ENCODE measurements around the gene YEATS2. TPM values are rescaled to one million over a fixed set of nuclear protein-coding genes. Genes with fewer than 3 reads are reported as not detected.

The YEATS2 gene
- polyA plus RNA-seq, 1 of the 3 experiments (the other 2 are of a cell fraction), result 19.9 TPM

DNA sequence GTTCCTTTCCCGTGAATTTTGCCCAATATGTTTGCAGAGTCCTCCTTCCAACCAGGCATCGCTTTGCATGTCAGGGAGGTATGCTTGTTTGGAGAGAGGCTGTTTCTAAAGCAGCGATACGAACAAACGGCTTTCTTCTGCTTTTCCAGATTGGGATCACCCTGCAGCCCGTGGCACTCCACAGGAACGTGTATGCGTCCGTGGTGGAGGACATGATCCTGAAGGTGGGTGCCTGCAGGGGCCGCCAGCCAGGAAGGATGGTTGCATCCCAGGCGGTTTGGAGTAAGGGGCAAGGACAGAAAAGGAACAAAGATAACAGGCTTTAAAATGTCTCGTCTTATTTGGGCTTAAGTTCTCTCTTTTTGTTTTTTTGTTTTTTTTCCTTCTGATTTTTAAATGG, 110.3 kb downstream of the YEATS2 start:
- Histone ChIP-seq H2AFZ (ENCODE audit: low read depth) (no peak overlapping the region), H3K79me2 (ENCODE audit: insufficient read depth) (no peaks in the 10 kb centered on the region), H3K27ac (ENCODE audit: low read depth in 2 of 2, low read length in 1 of 2) (no peak overlapping the region), H3K9me3 (no peaks in the 10 kb centered on the region), H3K36me3 (replicated peaks in 1 of 2; ENCODE audit: control insufficient read depth in 1 of 2, insufficient read depth in 2 of 2, low read length in 1 of 2) (peaks cover 38 to 81% of the 10 kb centered on the region in 2 experiments), H3K9me2 (no peaks in the 10 kb centered on the region), H3F3A (replicated peaks; ENCODE audit: insufficient read depth) (no peaks in the 10 kb centered on the region), H4K20me1 (ENCODE audit: insufficient read depth) (no peaks in the 10 kb centered on the region), H3K4me1 (ENCODE audit: control insufficient read depth in 1 of 2, insufficient read depth in 2 of 2, low read depth in 1 of 2, low read length in 1 of 2) (no peaks in the 10 kb centered on the region), H3K4me2 (no peak overlapping the region), H3K9ac (no peak overlapping the region), H3K4me3 (ENCODE audit: low read depth in 2 of 2, low read length in 1 of 2) (no peak overlapping the region), H3K27me3 (ENCODE audit: insufficient read depth) (no peaks in the 10 kb centered on the region)
- TF ChIP-seq, protein P1, sequence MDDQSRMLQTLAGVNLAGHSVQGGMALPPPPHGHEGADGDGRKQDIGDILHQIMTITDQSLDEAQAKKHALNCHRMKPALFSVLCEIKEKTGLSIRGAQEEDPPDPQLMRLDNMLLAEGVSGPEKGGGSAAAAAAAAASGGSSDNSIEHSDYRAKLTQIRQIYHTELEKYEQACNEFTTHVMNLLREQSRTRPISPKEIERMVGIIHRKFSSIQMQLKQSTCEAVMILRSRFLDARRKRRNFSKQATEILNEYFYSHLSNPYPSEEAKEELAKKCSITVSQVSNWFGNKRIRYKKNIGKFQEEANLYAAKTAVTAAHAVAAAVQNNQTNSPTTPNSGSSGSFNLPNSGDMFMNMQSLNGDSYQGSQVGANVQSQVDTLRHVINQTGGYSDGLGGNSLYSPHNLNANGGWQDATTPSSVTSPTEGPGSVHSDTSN (IDR thresholded peaks at IDR 0.05), result no peak
- no peak for TF ChIP-seq TEAD4 (IDR thresholded peaks at IDR 0.05; ENCODE audit: borderline replicate concordance, insufficient read depth)
- TF ChIP-seq GATA2 (CRISPR knock-in tag; IDR thresholded peaks at IDR 0.05), result no peak
- TF ChIP-seq MEF2A (IDR thresholded peaks at IDR 0.05; ENCODE audit: borderline replicate concordance, low read depth), result no peak
- ChIA-PET CTCF (no interaction called here), POLR2A (no interaction called here)
- 96% methylated on average over 12 of the region's 12 CpGs for WGBS (ENCODE audit: low lambda C conversion rate)
- DNase-seq, result no peak

DNA sequence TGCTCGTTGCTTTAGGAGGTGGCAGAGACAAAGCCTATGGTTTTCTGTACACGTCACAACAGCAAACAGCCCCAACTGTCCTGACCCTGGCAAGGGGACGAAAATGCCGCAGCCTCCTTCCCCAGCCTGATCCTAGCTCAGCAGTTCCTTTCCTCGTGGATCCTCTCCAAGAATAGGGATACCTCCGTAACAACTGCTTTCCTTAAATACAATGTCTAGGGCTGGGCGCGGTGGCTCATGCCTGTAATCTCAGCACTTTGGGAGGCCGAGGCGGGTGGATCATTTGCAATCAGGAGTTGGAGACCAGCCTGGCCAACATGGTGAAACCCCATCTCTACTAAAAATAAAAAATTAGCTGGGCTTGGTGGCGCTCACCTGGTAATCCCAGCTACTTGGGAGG, 110.8 kb downstream of the YEATS2 start:
- peaks cover 38 to 81% of the 10 kb centered on the region in 2 experiments for H3K36me3 ChIP-seq (replicated peaks in 1 of 2; ENCODE audit: control insufficient read depth in 1 of 2, insufficient read depth in 2 of 2, low read length in 1 of 2)
- WGBS (ENCODE audit: low lambda C conversion rate), result 95% methylated on average over 11 of the region's 11 CpGs
- no peak for DNase-seq

More for the DNA sequence above, 110.8 kb downstream of the YEATS2 start:
- Histone ChIP-seq H4K20me1 (ENCODE audit: insufficient read depth) (no peaks in the 10 kb centered on the region), H3K79me2 (ENCODE audit: insufficient read depth) (no peaks in the 10 kb centered on the region), H3K4me2 (no peak overlapping the region), H3K4me1 (ENCODE audit: control insufficient read depth in 1 of 2, insufficient read depth in 2 of 2, low read depth in 1 of 2, low read length in 1 of 2) (no peaks in the 10 kb centered on the region), H3K9me2 (no peaks in the 10 kb centered on the region), H3K4me3 (ENCODE audit: low read depth in 2 of 2, low read length in 1 of 2) (no peak overlapping the region), H3K27ac (ENCODE audit: low read depth in 2 of 2, low read length in 1 of 2) (no peak overlapping the region), H3F3A (replicated peaks; ENCODE audit: insufficient read depth) (no peaks in the 10 kb centered on the region), H3K27me3 (ENCODE audit: insufficient read depth) (no peaks in the 10 kb centered on the region), H3K9me3 (no peaks in the 10 kb centered on the region), H3K9ac (no peak overlapping the region), H2AFZ (ENCODE audit: low read depth) (no peak overlapping the region)
- TF ChIP-seq, protein P2, sequence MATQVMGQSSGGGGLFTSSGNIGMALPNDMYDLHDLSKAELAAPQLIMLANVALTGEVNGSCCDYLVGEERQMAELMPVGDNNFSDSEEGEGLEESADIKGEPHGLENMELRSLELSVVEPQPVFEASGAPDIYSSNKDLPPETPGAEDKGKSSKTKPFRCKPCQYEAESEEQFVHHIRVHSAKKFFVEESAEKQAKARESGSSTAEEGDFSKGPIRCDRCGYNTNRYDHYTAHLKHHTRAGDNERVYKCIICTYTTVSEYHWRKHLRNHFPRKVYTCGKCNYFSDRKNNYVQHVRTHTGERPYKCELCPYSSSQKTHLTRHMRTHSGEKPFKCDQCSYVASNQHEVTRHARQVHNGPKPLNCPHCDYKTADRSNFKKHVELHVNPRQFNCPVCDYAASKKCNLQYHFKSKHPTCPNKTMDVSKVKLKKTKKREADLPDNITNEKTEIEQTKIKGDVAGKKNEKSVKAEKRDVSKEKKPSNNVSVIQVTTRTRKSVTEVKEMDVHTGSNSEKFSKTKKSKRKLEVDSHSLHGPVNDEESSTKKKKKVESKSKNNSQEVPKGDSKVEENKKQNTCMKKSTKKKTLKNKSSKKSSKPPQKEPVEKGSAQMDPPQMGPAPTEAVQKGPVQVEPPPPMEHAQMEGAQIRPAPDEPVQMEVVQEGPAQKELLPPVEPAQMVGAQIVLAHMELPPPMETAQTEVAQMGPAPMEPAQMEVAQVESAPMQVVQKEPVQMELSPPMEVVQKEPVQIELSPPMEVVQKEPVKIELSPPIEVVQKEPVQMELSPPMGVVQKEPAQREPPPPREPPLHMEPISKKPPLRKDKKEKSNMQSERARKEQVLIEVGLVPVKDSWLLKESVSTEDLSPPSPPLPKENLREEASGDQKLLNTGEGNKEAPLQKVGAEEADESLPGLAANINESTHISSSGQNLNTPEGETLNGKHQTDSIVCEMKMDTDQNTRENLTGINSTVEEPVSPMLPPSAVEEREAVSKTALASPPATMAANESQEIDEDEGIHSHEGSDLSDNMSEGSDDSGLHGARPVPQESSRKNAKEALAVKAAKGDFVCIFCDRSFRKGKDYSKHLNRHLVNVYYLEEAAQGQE (IDR thresholded peaks at IDR 0.05; ENCODE audit: low read depth, low read length), result no peak
- no peak for TF ChIP-seq NRF1 (IDR thresholded peaks at IDR 0.05; ENCODE audit: low read depth, low read length)
- ChIA-PET CTCF (interaction anchor here (0.5 kb wide), 1 partner anchor 338 kb away, joined by 4 read pairs; no protein-coding TSS in a partner anchor), POLR2A (no interaction called here)

Data from SK-N-SH (cell line).